Measurements from ENCODE around the gene SMTNL1.

Gene SMTNL1

DNA sequence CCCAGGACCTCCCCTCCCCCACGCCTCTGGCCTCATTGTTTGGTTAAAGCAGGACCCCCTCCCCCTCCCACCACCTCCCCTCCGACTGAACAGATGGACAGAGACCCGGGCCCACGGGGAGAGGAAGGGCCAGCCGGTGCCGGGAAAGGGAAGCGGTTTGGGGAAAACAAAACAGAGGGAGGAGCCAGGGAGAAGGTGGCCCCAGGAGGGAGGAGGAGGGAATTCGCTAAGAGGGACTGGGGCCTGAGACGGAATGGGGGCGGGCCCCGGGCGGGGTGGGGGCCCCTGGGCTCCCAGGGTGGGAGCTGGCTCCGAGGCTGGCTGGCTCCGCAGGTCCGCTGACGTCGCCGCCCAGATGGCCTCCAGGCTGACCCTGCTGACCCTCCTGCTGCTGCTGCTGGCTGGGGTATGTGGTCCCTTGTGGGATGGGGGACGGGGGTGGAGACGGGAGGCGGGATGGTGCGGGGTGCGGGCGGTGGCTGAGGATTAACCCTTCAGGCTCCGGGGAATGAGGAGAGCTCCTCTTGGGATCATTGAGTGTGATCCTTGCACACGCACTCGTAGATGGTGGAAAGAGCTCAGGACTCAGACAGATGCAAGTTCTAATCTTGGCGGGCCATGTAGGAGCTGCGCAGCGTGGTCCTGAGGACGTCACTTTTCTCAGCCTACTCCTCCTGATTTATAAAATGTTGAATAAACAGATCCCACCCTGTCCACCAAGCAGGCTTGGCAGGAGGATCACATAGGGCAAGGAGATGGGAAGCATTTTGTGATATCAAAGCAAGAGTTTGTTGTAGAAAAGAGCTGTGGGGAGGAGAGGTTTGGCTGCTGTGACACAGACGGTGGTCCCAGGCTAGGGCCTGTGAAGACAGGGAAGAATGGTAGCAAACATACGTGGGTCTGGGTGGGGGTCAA is 60.8 kb downstream of the SMTNL1 start:
- DNase-seq: no peak

DNA sequence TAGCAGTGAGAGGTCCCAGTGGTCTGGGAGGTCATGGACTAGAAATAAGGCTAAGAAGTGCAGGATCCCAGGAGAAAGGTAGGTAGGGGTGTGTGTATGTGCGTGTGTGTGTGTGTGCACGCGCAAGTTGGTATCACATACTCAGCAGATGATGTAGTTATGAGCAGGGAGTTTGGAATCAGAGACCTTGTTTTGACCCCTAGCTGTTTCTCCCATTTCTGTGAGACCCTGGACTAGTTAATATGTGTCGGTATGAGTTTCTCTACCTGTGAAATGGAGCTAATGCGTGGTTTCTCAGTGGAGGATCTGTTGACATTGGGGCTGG is 61.4 kb downstream of the SMTNL1 start:
- no peak for DNase-seq

DNA sequence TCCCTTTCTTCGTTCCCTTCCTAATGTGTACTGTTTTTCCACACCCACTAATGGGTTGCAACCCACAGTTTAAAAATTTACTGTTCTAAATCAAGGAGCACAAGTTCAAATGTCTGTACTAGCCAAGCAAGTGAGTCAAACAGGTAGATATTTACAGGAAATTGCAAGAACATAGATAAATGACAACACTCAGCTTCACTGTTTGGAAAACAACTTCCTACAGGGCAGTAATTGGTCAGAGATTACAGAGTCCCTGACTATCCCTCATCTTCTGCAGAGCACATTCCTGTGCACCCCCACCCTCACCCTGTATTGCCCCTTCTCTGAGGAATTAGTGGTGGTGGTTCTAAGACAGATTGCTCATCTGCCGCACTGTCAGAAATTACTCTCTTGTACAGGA is 62.0 kb downstream of the SMTNL1 start:
- DNase-seq: no peak

All from NCI-H1105 (cell line).